NCI-H2081 treated with DMSO at 0.1 percent for 48 hours (cell line): ENCODE results near the gene SFSWAP.
"Not testable (repeated sequence)": the region's sequence is repeated elsewhere in the genome, so short reads cannot be mapped to it uniquely, and the experiment has no call there.

Experiments used
- DNase-seq: peaks from one replicate; lab custom pipeline; 2025; lab: John Stamatoyannopoulos, UW

The SFSWAP gene

DNA sequence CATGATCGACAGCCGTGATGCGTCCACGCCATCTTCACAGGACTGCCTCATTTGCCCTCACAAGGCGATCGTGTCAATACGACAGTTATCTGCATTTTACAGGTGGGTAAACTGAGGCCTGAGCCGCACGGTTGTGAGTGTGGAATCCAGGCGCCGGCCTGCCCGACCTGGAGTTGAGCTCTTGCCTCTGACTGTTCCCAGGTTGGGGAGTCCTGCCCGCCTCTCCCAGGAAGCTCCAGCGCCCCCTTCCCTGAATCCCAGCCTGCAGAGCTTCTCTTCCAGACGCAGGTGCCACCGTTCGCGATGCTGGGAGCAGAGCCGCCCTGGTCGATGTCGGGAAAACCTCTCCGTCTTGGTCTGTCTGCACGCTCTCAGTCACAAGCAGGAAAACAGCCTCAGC, 31.1 kb upstream of the SFSWAP start:
- not testable (repeated sequence) for DNase-seq

DNA sequence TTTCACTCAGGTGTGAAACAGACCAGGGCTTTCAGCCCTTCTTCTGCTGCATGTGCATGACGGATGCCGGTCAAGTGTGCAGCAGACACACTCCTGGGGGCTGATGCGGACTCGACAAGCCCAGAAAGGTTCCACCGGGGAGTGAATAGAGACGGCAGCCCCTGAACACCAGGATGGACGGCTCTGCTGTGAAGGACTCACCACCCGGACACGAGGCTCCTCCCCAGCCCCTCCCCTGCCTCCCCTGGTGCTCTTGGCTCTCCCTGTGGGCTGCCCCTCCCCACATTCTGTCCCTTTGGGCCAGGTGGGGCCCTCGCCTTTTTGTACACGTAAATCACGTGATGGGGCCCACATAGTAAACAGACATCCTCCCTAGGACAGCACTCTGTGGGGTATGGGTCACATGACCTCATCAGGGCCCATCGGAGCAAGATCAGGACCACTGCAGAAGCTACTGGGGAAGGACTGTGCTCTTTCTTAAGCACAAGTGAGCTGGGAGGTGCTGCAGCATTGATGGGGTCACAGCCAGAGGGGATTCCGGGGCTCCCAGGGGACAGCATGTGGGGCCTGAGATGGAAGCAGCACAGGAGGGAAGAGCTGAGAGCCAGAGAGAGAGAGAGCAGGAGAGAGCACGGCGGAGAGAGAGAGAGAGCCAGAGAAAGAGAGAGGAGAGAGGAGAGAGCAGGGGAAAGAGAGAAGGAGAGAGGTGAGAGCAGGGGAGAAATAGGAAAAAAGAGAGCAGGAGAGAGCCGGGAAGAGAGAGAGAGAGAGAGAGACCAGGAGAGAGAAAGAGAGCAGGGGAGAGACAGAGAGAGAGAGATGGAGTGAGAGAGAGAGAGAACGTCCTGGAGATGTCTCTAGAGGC, 30.3 kb upstream of the SFSWAP start:
- DNase-seq: not testable (repeated sequence)

DNA sequence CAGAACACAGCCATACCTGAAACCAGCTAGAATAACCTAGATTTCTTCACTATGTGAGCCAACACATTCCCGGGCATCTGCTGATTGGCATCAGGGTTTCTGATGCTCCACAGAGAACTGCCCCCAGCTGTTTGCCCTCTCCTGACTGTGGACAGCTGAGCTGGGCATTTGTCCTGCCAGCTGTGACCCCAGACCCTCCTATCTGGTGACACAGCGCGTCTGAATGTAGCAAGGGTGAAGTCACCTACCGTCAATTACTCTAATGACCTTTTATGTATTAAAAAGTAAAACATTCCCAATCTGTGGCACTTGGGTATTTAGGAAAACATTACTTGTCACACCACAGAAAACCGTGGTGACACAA, 29.7 kb upstream of the SFSWAP start:
- no peak for DNase-seq

DNA sequence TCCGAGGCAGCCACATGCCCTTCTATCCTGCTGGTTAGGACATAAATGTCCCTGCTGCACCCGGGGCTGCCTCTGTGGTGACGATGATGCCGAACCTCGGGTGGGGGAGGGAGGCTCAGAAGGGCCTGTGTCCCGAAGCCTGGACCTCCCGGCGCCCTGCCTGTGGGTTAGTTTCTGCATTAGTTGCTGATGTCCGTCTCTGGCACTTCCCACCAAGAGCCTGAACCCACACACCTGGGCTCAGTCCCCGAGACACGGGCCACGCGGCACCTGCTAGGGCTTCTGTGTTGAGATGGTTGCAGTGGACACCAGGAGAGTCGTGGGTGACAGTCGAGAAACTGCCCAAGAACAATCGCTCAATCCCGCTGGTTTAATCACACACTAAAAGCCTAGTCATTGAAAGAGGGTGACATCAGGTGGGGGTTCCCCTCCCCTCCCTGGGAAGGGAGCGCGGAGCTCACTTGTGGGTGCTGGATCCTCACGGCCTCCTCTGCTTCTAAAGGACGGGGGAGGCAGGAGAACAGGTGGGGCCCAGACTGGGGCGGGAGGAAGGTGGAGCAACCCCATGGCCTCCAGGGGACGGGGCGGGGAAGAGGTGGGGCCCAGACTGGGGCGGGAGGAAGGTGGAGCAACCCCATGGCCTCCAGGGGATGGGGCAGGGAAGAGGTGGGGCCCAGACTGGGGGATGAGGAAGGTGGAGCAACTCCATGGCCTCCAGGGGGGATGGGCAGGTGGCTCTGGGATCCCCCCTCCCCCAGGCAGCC, 29.0 kb upstream of the SFSWAP start:
- not testable (repeated sequence) for DNase-seq

DNA sequence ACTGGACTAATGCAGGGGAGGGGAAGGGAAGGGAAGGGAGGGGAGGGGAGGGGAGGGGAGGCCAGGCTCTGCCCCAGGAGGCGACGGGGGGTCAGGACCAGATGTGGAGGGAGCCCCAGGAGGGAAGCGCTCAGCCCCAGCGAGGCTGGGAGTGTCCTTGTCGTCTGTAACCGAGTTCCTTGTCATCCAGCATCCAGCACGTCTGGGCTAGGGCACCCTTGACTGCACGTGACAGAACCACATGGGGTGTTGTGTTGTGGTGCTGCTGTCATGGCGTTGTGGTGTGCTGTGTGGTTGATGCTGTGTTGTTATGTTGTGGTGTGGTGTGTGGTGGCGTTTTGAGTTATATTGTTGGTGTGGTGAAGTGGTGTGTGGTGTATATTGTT, 28.4 kb upstream of the SFSWAP start:
- DNase-seq: no peak

DNA sequence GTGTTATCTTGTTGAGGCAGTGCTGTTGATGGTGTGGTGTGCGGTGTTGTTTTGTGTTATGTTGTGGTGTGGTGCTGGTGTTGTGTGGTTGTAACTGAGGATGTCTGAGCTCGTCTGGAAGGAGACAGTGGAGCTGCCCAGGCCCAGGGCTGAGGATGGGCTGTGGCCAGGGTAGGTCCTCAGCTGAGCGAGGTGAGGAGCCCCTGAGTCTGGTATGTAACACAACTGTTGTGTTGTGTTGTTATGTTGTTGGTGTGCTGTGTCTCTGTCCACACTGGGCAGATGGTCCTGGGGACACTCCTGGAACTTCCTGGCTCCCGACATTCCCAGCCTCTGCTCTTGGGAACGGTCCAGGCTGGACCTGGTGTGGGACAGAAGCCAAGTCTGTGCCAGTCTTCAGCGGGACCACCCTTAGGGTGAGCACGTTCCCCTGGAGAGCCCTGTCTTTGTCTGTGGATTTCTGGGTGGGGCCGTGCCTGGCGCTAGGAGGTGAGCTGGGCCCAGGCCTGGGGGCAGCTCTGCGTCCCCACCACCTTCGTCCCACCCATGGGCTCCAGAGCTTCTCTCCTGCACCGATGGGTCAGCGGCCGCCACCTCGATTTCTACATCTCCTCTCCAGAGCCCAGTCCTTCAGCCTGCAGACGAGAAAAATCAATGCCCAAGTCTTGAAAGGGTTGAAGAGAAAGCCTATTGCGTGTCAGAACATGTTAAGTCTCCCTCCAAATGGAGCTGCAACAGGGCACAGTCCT, 27.4 kb upstream of the SFSWAP start:
- DNase-seq: no peak

DNA sequence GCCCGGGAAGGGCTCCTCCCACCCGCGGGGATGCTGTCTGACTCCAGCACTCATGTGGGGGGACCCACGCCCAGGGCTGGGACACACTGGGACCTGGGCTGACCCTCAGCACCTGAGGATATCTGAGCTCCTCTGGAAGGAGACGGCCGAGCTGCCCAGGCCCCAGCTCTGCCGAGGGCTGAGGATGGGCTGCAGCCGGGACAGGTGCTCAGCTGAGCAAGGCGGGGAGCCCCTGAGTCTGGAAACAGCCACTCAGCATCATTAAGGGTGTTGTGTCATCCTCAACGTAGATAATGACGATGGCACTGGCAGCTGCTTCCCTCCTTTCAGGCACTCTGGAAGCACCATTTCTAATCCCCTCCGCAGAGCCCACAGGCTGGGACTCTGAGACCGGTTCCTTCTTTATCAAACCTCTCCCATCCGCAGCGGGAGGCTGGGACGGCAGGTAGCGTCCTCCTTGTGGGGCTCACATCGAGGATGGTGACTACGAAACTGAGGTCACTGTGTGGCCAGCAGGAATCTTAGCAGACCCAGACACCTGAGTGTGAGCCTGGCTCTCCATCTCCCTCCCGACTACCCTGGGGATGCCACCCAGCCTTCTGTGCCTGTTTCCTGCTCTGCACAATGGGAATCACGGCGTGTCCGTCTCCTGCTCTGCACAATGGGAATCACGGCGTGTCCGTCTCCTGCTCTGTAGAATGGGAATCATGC, 26.7 kb upstream of the SFSWAP start:
- no peak for DNase-seq

DNA sequence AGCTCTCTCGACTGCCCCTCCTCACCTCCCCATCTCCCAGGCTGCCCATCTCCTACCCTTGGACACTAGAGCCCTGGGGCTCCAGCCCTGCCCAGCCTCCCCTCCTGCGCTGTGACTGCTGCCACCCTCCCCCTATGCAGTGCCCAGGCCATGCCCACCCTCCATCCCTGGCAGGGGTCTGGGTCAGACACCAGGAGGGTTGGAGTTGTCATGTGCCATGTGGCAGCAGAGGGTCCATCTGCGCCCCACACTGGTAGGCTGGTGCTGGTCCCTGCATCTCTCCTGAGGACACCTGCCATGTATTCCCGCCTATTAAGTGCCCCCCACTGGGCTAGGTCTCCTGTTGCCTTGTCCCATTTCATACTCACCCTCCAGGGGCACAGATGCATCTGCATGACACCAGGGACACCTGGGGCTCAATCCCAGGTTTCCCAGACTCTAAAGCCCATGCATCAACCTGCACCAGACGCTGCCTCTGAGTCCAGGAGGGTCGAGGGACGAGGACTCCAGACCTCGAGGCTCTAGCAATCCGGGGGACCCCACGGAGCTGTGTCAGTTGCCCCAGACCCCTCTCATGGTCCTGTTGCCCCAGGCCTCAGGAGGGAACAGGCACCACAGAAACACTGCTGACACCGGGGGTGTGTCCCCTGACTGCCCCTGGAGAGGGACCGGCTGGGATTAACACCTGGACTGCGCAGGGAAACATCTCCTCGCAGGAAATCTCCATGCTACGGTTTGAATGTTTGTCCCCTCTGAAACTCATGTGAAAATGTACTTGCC, 23.4 kb upstream of the SFSWAP start:
- no peak for DNase-seq

DNA sequence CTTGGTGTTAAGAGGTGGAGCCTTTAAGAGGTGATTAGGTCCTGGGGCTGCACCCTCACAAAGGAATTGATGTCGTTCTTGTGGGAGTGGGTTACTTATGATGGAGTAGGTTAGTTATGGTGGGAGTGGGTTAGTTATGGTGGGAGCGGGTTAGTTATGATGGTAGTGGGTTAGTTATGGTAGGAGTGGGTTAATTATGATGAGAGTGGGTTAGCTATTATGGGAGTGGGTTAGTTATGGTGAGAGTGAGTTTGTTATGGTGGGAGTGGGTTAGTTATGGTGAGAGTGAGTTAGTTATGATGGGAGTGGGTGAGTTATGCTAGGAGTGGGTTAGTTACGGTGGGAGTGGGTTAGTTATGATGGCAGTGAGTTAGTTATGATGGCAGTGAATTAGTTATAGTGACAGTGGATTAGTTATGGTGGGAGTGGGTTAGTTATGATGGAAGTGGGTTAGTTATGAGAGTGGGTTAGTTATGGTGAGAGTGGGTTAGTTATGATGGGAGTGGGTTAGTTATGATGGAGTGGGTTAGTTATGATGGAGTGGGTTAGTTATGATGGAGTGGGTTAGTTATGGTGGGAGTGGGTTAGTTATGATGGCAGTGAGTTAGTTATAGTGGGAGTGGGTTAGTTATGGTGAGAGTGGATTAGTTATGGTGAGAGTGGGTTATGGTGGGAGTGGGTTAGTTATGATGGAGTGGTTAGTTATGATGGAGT, 22.6 kb upstream of the SFSWAP start:
- no peak for DNase-seq

DNA sequence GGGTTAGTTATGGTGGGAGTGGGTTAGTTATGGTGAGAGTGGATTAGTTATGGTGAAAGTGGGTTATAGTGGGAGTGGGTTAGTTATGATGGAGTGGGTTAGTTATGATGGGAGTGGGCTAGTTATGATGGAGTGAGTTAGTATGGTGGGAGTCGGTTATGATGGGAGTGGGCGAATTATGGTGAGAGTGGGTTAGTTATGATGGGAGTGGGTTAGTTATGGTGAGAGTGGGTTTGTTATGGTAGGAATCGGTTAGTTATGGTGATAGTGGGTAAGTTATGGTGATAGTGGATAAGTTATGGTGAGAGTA, 22.1 kb upstream of the SFSWAP start:
- no peak for DNase-seq

DNA sequence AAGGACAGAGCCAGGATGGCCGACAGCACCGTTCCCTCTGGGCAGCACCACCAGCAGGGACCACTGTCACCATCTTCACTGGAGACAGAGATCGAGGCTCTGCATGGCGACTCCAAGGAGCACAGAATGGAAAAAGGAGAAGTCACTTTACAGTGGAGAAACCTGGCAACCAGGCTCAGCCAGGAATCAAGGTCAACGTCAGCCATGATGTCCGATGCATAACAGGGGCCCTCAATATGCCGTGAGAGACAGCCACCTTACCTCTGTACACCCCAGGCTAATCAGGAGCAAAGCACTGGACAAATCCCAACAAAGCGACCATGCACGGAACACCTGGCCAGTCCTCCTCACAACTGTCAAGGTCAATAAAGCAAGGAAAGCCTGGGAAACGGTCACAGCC, 20.6 kb upstream of the SFSWAP start:
- no peak for DNase-seq

DNA sequence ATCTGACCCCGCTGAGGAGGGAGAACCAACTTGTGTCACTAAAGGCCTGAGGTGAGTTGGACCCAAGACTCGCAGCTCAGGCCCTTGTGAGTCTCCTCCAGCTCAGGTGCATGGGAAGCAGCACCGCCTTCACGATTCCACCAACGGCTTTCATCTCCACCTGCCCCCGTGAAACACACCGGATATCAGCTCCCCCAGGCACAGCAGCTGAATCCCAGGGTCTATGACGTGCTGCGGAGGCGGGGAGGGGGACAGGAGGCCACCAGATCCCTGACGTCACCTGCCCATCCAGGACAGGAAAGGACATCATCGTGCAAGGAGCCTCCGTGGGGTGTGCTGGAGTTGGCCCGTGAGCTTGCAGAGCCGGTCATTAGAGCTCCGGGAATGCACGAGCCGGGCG, 18.5 kb upstream of the SFSWAP start:
- no peak for DNase-seq

DNA sequence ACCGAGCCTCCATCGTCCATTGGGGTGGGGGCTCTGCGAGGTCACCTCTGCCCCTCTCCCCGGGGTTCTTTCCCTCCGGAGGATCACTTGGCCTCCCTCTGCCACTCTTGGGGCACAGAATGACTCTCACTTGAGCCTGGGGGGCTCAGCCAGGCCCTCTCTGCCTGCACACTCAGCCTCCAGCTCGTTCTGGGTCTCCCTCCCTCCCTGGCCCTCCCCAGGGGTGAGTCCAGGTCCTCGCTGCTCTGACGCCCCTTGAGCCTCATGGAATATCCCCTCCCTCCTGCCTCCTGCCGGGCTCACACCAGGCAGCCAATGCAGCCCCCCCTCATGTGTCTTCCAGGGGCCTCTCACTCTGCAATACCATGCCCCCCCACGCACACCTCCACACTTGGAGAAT, 17.7 kb upstream of the SFSWAP start:
- no peak for DNase-seq

DNA sequence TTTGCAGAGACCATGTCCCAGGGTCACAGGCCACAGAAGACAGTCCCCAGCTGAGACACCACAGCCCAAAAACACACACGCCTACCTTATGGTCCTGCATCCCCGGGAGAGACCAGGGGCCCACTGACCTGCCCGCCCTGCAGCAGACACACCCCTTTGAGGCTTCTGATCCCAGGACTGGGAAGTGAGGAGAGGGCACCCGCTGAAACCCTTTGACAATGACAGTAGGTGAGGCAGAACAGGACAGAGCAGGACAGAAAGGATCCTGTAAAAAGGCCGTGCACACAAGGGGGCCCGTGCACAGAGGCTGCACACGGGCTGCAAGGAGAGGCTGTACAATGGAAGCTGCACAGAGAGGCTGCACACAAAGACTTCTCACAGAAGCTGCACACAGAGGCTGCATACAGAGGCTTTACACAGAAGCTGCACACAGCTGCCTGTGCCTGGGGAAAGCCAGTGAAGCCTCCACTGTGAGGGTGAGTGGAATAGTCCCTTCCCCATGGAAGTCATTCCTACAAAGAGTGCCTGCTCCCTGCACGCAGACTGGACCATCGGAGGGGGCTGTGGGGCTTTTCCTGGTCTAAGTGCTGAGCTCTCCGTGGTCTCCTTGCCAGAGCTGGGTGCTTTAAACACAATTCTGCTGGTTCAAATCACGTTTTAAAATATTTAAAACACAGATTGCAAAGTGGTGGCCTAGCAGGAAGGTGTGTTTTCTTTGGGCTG, 16.6 kb upstream of the SFSWAP start:
- DNase-seq: no peak

DNA sequence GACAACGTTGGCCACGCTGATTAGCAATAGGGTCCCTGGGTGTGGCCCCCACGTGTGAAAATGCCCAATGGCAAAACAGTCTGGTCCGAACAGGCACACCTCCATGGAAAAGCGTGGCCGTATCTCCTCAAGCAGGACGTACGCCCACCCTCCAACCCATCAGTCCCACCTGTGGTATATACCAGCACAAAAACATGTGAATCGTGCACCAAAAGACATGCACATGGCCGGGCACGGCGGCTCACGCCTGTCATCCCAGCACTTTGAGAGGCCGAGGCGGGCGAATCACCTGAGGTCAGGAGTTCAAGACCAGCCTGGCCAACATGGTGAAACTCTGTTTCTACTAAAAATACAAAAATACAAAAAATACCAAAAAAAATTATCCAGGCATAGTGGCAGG, 14.9 kb upstream of the SFSWAP start:
- DNase-seq: no peak

DNA sequence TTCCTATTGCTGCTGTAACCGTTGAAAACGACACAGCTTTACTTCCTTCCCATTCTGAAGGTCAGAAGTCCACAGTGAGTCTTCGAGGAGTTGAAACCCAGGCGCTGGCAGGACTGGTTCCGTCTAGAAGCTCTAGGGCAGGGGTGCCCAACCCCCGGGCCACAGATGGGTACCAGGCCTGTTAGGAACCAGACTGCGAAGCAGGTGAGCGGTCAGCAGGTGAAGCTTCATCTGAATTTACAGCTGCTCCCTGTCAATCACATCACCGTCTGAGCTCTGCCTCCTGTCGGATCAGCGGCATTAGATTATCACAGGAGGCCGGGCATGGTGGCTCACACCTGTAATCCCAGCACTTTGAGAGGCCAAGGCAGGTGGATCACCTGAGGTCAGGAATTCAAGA, 12.6 kb upstream of the SFSWAP start:
- DNase-seq: no peak

DNA sequence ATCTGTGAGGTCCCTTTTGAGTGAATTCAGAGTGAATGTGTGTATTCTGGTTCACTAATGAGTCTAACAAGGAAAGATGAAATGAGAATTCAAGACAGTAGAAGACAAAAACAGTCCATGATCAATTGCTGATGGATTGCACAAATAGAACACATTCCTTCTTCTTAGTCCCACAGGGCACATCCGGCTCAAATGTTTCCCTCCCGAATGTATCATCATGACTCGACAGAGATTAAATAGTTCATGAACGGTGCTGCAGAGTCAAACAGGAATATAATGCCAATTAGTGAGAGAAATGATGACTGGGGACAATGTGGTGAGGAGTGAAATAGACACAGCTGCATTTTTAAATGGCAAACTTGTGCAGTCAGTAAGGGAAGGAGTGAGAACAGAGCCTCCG, 11.5 kb upstream of the SFSWAP start:
- no peak for DNase-seq

DNA sequence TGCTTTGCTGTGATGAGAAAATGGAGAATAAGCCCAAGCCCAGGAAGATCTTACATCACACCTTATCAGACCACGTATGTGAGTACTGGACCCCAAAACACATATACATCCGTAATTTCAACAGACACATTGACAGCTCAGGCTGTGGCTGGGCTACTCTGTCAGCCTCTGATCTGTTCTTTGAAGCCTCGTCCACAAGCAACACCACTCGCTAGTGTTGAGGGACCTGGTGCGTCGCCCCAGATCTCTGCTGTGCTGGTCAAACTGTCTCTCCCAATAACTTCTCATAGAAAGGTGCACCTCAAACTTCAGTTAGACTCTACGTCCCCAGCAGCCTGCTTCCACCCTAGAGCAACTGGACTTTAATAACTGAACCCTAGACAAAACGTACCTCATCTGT, 10.6 kb upstream of the SFSWAP start:
- DNase-seq: no peak

DNA sequence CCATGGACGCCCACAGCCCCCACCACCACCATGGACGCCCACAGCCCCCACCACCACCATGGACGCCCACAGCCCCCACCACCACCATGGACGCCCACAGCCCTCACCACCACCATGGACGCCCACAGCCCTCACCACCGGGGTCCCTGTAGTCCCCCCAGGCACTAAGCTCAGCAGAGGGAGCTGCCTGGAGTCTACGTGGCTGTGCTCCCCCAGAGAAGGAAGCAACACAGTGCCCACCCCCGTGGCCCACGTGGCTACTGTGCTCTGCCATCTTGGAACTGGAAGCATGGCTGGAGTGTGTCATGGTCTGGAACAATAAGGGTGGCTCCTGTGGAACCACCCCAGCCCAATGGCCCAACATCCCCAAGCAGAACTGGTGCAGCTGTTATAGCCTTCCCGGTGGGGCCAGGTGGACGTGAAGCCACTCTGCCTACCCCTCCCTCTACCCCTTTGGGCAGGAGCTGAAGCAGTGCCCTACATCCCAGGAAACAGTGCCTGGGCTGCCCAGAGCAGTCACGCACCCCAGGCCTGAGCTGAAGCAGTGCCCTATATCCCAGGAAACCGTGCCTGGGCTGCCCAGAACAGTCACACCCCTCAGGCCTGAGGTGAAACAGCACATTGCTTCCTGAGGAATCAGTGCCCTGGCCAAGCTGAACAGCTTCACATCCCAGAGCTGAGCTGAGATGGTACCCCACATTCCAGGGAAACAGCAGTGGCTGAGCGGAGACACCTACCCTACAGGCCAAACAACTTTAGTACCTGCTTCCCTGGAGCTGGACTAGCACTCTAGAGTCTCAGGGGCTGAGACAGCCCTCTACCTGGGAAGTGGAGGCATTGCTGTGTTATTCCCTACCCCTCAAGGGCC, 9.0 kb upstream of the SFSWAP start:
- DNase-seq: no peak

DNA sequence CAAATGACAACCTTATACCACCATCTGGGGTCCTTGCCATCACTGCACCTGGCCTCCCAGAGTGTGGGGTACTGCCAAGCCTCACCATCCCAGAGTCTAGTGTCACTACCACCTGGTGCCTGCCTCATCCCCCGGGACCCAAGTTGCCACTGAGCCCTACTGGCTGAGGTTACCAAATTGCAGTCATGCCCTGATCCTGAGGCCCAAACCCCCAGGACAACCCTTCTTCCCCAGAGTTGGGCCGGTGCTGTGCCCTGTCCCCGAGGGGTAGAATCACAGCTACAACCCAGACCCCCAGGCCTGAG, 8.4 kb upstream of the SFSWAP start:
- DNase-seq: no peak
